ENCODE measurements around the gene IRGQ. TPM values are rescaled to one million over a fixed set of nuclear protein-coding genes. Genes with fewer than 3 reads are reported as not detected.

Gene IRGQ
- polyA plus RNA-seq, 3 donors = 1.8 to 49.6 (median 2.9) TPM

GRCh38 chr19:43563816-43564457, 32.0 kb downstream of the IRGQ start:
- no peaks in the 10 kb centered on the region for H3K27me3 ChIP-seq (ENCODE audit: control insufficient read depth in 2 of 2, insufficient read depth in 2 of 2, low read length in 2 of 2)
- no peak for TF ChIP-seq CTCF (IDR thresholded peaks at IDR 0.05)
- peak overlapping the region in 1 of 2 donors; percentile 94 for H3K27ac ChIP-seq (ENCODE audit: low read depth in 1 of 2, low read length in 2 of 2)
- H3K9me3 Mint-ChIP-seq = peaks cover 0 to 3% (median 0%) of the 10 kb centered on the region in 7 donors
- no peak overlapping the region for H3K9ac ChIP-seq (ENCODE audit: insufficient read depth, low read length, poor library complexity, severe bottlenecking)
- no peak for DNase-seq
- peaks cover 25% of the 10 kb centered on the region for H3K79me2 ChIP-seq (ENCODE audit: insufficient read depth, low read length)
- peak overlapping the region; percentile 90 to 99 (median 96) for H3K27ac Mint-ChIP-seq
- H3K9me3 ChIP-seq (replicated peaks in 1 of 2; ENCODE audit: control insufficient read depth in 1 of 2, insufficient read depth in 1 of 2, low read length in 2 of 2) = no peaks in the 10 kb centered on the region
- H4K20me1 ChIP-seq (ENCODE audit: insufficient read depth, low read length) = no peaks in the 10 kb centered on the region
- intact Hi-C loops (cut with micrococcal nuclease) = no loop called here
- H3K27me3 Mint-ChIP-seq (ENCODE audit: low read depth in 3 of 3) = peaks cover 0 to 4% (median 0%) of the 10 kb centered on the region in 3 donors
- H3K4me3 Mint-ChIP-seq = no peak overlapping the region
- peaks cover 29 to 38% of the 10 kb centered on the region in 2 donors for H3K36me3 Mint-ChIP-seq
- H3K4me2 ChIP-seq (replicated peaks; ENCODE audit: extremely low read depth, low read length, poor library complexity, severe bottlenecking) = no peak overlapping the region
- H3K4me1 ChIP-seq (ENCODE audit: control insufficient read depth in 1 of 2, insufficient read depth in 2 of 2, low read length in 2 of 2) = peaks cover 24 to 27% of the 10 kb centered on the region in 2 donors
- peaks cover 0 to 21% of the 10 kb centered on the region in 2 donors for H3K36me3 ChIP-seq (replicated peaks in 1 of 2; ENCODE audit: control insufficient read depth in 1 of 2, insufficient read depth in 2 of 2, low read length in 2 of 2)
- H3K4me1 Mint-ChIP-seq = peaks cover 43% of the 10 kb centered on the region
- WGBS (ENCODE audit: insufficient coverage) = 65% methylated on average over 7 of the region's 10 CpGs
- no peak overlapping the region for H2AFZ ChIP-seq (ENCODE audit: insufficient read depth, low read depth, low read length, poor library complexity, severe bottlenecking)
- no peak overlapping the region for H3K4me3 ChIP-seq (replicated peaks in 1 of 3; ENCODE audit: low read depth in 2 of 3, low read length in 3 of 3)

GRCh38 chr19:43562698-43563241, 33.2 kb downstream of the IRGQ start:
- Histone ChIP-seq H3K79me2 (ENCODE audit: insufficient read depth, low read length) (peaks cover 25% of the 10 kb centered on the region), H3K4me2 (replicated peaks; ENCODE audit: extremely low read depth, low read length, poor library complexity, severe bottlenecking) (peak overlapping the region; percentile 30), H2AFZ (ENCODE audit: insufficient read depth, low read depth, low read length, poor library complexity, severe bottlenecking) (peak overlapping the region; percentile 51), H3K27me3 (ENCODE audit: control insufficient read depth in 2 of 2, insufficient read depth in 2 of 2, low read length in 2 of 2) (no peaks in the 10 kb centered on the region), H3K9me3 (replicated peaks in 1 of 2; ENCODE audit: control insufficient read depth in 1 of 2, insufficient read depth in 1 of 2, low read length in 2 of 2) (no peaks in the 10 kb centered on the region), H3K9ac (ENCODE audit: insufficient read depth, low read length, poor library complexity, severe bottlenecking) (peak overlapping the region; percentile 72), H4K20me1 (ENCODE audit: insufficient read depth, low read length) (no peaks in the 10 kb centered on the region), H3K27ac (ENCODE audit: low read depth in 1 of 2, low read length in 2 of 2) (peak overlapping the region; percentile 94 to 98), H3K4me3 (replicated peaks in 1 of 3; ENCODE audit: low read depth in 2 of 3, low read length in 3 of 3) (peak overlapping the region in 1 of 3 experiments; percentile 19), H3K36me3 (replicated peaks in 1 of 2; ENCODE audit: control insufficient read depth in 1 of 2, insufficient read depth in 2 of 2, low read length in 2 of 2) (peaks cover 5 to 26% of the 10 kb centered on the region in 2 donors), H3K4me1 (ENCODE audit: control insufficient read depth in 1 of 2, insufficient read depth in 2 of 2, low read length in 2 of 2) (peaks cover 24 to 27% of the 10 kb centered on the region in 2 donors)
- Mint-ChIP-seq H3K27me3 (ENCODE audit: low read depth in 3 of 3) (peaks cover 0 to 4% (median 0%) of the 10 kb centered on the region in 3 donors), H3K27ac (peak overlapping the region; percentile 90 to 99 (median 96)), H3K4me1 (peaks cover 43% of the 10 kb centered on the region), H3K4me3 (peak overlapping the region; percentile 41 to 67), H3K9me3 (peaks cover 0 to 3% (median 0%) of the 10 kb centered on the region in 7 donors), H3K36me3 (peaks cover 35 to 47% of the 10 kb centered on the region in 2 donors)
- intact Hi-C loops (cut with micrococcal nuclease) = no loop called here
- no peak for TF ChIP-seq CTCF (IDR thresholded peaks at IDR 0.05)
- peak; percentile 90 to 96 (median 92) for DNase-seq
- WGBS (ENCODE audit: insufficient coverage) = 0% methylated on average over 2 of the region's 14 CpGs

Measured in CD14-positive monocyte (primary cell).